Stimulated activated CD4-positive, alpha-beta T cell treated with anti-CD3 and anti-CD28 coated beads, Interleukin-2, amount 100 ng/mL, for 48 hours (primary cell): ENCODE data around the gene OSGEPL1.
"Not testable (repeated sequence)": the region's sequence is repeated elsewhere in the genome, so short reads cannot be mapped to it uniquely, and the experiment has no call there.

ENCODE experiments used
- DNase-seq, 2 donors: peaks; one replicate each; pipeline ENCODE4 v3.0.0-alpha.2; 2020

Gene OSGEPL1, protein sequence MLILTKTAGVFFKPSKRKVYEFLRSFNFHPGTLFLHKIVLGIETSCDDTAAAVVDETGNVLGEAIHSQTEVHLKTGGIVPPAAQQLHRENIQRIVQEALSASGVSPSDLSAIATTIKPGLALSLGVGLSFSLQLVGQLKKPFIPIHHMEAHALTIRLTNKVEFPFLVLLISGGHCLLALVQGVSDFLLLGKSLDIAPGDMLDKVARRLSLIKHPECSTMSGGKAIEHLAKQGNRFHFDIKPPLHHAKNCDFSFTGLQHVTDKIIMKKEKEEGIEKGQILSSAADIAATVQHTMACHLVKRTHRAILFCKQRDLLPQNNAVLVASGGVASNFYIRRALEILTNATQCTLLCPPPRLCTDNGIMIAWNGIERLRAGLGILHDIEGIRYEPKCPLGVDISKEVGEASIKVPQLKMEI

DNA sequence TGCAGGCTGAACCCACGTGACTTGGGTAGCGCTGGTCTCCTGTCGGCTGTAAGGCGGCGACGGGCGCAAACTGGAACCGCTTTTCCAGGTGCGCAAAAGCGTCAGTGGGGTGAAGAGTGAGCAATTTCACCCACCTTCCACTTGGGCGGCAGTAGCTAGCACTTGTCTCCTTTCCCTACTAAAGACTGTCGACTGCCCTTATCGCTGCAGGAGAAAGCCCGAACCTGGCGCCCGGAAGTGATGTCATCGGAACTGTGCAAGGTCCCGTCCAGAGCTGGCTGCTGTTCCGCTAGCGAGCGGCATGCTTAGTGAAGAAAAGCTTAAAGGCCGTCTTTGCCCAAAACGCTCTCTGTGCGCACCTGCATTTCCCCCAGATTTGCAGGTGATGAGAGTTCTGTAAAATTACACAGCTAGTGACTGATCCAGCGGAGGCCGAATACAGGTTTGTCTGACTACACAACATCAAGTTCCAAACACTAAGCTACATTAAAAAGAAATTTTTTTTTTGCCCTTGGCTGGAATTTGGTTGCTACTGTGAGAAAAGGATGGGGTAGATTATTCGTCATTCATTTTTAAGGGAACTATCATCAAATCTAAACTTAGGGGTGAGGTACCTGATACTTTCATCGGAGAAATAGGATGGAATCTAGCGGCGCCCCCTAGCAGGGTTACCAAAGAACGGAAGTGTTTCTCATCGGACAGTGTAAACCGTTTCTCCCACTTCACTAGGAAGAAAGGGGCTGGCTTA is at the start of gene OSGEPL1:
TSS of gene OSGEPL1 (minus strand) at position 242 of the 748 bp plus-strand sequence. CDS start 1,152 bp downstream, outside the sequence.
- peak; percentile 82 to 88 for DNase-seq

DNA sequence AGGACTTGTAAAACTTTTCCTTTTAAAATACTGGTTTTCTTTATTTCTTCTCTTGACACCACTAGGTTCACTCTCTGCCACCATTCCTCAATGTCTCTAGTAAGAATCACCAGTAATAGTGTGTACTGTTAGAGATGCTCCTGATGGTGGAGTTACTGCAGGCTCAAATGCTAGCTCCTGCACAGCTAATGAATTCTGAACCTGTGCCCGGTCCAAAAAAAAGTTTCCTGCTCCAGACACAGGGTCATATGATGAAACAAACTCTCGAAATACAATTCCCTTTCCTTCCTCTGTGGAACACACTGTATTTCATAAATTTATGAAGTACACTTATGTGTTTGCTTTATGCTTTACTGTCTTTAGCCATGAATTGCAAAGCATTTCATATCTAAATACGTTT is 40.8 kb upstream of the OSGEPL1 start:
- no peak for DNase-seq

DNA sequence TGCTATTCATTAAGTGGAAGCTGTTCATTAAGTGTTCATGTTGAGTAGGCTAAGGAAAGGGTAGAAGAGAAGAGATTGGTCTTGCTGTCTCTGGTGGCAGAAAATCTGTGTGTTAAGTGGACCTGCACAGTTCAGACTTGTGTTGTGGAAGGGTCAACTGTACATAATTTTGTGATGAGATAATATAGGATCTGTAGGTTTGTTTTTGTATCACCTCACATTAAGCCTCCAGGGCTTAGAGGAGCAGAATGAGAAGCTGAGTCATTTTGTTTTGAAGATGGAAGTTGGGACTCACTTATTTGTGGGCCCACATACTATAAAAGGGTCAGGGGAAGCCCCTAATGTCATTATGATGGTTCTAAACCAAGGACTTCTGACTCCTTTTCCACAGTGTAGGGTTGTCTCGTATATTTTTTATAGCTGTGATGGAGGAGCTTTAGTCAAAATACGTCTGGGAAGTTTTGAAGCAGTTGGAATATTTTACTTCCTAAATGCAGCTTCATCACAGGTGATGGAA is 39.9 kb upstream of the OSGEPL1 start:
- DNase-seq = no peak

DNA sequence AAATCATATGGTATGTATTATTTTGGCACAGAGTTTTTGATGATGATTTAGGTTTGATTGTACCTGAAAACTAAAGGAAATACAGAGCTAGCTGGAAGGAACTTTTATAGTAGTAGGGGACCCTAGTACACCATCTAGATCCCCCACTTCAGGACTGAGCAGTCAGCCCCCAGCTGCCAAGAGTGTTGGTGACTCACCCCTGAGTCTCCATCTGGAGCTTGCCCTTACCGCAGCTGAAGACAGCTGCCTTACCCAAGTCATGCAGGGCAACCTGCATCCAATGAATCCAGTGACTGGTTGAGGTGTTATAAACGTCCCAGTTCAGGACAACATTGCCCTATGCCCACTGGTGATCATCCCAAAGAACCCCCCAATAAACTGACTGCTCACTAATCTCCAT is 36.9 kb upstream of the OSGEPL1 start:
- DNase-seq = no peak

DNA sequence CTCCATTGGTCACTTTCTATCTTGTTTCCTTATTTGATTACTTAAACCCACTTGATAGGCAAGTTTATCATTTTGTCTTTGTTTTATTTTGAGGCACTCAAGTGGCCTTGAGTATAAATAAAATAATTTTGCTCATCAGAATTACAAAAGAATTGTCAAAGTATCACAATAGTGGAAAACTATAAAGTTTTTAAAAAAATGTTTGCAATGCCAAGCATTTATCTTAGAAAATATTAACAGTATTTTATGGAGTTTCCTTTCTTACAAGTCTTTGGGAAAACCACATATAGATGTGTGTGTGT is 36.4 kb upstream of the OSGEPL1 start:
- no peak for DNase-seq

DNA sequence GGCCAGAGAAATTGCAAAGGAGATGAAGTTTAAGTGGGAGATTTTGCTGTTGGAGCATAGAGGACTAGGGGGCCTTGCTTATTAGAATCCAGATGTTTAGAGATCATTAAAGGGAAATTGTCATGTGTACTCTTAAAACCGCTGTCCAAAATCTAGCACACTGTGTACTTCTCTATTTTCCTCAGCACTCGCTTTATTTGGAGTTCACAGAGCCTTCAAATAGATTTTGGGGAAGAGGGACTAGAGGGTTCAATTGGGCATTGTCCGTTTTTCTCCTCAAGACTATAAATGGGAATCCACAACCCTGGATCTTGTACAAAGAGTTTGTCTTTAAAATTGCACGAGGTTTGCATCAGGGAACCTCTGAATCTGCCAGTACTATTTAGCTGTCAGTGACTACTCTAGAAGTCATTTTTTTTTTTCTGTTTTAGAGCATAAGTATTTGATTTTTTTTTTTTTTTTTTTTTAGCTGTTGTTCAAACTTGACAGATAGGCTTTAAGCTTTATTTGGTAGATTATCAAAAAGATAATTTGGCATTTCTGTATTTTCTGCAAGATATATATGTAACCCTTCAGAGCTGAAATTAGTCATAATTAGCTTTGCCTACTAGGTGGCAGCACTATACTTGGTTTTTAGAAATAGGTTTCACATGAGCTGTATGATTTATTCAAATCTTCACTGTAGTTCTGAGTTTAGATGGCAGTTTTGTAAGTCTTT is 35.9 kb upstream of the OSGEPL1 start:
- no peak for DNase-seq

DNA sequence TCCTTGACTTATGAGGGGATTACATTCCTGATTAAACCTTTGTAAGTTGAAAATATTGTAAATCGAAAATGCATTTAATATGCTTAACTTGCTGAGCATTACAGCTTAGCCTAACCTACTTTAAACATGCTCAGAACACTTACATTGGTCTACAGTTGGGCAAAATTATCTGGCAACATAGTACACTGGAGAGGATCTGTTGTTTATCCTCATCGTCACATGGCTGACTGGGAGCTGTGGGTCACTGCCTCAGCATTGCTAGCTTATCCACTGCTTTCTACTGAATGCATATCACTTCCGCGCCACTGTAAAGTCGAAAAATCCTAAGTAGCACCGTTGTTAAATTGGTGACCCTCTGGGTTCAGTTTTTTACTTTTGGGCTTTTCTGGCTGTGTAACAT is 35.3 kb upstream of the OSGEPL1 start:
- DNase-seq = no peak

DNA sequence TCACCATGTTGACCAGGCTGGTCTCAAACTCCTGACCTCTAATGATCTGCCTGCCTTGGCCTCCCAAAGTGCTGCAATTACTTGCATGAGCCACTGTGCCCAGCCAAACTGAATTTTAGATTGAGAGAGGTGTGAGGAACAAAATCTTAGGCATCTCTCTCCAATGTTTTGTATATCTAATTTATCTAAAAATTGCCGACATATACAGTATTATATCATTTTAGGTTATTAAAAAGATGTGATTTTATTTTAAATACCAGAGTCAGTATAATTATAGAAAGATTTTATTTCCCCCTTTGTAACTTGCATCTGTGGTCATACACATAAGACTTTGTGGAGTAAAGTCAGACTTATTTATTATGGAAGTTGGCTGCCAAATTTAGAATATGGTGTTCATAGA is 31.7 kb upstream of the OSGEPL1 start:
- DNase-seq = no peak

DNA sequence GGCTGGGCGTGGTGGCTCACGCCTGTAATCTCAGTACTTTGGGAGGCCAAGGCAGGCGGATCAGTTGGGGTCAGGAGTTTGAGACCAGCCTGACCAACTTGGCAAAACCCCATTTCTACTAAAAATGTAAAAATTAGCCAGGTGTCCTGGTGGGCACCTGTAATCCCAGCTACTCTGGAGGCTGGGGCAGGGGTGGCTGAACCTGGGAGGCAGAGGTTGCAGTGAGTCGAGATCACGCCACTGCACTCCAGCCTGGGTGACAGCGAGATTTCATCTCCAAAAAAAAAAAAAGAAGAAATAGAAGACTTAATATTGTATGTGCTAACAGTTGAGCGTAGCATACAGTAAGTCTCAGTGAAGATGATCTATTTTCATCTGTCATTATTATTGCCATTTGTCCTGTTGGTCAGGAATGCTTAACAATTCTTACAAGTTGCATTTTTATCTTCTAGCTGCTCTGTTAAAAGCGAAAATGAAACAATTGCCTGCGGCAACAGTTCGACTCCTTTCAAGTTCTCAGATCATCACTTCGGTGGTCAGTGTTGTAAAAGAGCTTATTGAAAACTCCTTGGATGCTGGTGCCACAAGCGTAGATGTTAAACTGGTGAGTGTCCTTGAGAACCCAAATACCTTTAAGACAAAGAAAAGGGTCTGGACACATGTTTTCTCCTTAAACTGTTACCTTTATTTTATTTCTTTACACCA is 28.9 kb upstream of the OSGEPL1 start:
- DNase-seq = no peak

DNA sequence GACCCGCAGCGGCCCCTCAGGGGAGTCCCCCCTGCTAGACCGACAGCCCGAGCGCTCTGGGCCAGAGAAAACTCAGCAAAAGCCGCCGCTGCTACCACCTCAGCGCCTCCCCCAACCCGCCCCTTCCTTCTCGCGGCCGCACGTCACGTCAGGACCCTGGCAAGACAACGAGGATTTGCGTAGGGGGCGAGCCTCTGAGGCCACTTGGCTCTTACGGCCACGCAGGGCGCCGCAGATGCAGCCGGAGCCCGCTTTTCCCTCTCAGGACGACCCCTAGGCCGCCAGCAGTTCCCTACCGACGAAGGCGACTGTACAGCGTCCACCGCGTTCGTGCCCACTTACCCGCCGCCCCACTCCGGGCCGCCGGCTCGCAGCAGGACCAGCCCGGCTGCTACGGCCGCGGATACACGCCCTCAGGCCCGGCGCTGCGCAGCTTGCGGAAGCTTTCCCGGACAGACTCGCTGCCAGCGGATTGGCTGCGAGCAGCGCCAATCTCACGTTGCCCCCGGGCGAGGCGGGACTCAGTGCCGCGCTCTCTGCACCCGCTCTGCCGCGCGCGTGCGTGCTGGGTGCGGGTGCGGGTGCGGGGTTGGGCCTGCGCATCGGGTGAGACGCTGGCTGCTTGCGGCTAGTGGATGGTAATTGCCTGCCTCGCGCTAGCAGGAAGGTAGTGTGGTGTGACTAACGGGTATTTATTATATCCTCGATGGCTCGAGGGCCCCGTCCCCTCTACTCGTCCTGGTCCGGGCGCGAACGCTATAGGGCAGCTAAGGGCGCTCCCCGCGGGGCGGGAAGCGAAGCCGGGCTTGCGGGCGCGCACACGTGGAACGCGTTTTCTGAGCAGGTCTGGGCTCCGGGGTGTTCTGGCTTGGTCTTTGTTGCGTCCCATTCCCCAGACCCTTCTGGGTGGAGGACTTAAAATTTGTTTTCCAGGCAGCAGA is 21.6 kb upstream of the OSGEPL1 start, which contains the start of the genes ORMDL1 and PMS1:
TSS of gene ORMDL1 (minus strand) at position 413 of the 941 bp plus-strand sequence. CDS start 1,744 bp downstream, outside the sequence.
TSS of gene PMS1 (plus strand) at position 524 of the 941 bp plus-strand sequence. CDS start 7,360 bp downstream, outside the sequence.
- peak; percentile 88 to 91 for DNase-seq

DNA sequence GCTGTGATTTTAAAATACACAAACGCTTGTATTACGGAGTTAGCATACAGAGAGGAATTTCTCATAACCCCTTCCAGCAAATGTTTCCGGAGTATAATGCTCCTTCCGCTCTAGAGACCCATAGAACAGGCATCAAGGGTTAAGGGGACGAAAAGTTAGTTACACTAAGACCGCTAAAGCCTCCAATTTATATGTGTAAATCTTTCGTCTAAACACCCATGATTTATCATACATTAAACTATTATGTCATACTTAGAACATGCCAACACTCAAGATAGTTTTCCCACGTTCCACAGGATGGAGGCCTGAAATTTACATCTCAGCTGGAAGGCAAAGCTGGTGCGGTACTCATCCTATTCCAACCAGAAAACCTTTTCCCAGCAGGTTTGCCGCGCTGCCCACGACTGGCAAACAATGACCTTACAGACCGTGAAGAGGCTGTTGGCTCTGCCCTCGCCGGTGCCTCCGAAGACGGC is 20.9 kb upstream of the OSGEPL1 start:
- DNase-seq = no peak

DNA sequence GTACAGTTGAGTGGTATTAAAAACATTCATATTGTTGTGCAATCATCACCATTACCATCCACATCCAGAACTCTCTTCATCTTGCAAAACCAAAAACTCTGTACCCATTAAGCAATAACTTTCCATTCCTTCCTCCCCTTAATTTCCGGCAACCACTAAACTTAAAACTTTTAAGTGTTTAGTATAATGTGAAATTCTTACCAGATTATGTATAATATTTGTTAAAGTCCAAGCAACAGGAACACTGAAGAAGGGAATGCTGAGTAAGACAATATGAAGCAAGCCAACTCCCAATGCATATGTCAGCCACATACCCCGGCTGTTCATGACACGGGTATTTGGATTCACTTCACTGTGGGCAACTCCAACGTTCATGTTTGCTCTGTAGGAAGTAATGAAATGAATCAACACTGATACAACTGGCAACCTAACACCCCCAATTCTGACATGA is 19.7 kb upstream of the OSGEPL1 start:
- DNase-seq = no peak

DNA sequence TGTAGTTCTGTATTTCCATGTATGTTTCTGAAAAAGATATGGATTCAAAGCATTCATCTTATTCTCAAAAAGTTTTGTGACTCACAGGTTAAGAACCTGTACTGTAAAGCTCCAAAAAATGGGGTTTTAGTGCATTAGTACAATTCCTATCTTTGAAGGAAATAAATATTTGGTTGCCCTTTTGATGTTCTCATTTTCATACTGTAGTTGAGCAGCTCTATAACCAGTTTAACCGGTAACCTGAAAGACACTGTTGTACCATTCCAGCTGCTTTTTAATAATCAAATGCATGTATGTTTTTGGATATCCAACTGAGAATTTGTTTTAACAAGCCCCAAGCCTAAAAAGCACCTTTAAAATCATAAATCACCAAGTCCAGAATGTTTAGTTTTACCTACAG is 9.6 kb upstream of the OSGEPL1 start:
- DNase-seq = no peak

DNA sequence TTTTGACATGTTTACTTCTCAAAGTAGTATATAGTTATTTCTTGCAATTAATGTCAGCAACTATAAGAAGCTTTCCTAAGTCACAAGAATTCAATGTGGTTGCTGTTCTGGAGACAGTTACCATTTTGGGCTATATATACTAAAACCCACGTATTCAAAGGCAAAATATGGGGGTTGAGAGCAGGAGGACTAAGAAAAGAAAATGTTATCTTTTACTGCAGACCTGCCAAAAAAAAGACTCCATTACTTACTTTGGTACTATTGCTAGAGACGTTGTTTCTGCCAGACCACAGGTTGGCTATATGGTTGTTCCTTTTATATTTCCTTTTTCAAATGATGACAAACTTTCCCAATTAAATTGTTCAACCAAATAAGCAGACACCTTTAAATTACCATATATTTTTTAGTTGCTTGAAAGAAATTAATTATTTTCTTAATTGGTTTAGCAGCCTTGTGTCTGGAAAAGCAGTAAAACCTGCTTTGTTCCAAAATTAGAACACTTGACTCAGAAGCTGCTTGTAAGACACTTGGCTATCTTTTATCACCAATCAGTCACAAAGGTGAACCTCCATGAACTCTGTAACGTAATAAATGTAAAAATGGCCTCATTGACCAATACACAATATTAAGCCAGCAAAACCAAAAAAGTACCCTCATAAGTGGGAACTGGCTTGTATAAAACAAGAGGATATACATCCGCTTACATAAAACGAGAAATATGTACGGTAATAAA is 8.2 kb upstream of the OSGEPL1 start:
- DNase-seq = no peak

DNA sequence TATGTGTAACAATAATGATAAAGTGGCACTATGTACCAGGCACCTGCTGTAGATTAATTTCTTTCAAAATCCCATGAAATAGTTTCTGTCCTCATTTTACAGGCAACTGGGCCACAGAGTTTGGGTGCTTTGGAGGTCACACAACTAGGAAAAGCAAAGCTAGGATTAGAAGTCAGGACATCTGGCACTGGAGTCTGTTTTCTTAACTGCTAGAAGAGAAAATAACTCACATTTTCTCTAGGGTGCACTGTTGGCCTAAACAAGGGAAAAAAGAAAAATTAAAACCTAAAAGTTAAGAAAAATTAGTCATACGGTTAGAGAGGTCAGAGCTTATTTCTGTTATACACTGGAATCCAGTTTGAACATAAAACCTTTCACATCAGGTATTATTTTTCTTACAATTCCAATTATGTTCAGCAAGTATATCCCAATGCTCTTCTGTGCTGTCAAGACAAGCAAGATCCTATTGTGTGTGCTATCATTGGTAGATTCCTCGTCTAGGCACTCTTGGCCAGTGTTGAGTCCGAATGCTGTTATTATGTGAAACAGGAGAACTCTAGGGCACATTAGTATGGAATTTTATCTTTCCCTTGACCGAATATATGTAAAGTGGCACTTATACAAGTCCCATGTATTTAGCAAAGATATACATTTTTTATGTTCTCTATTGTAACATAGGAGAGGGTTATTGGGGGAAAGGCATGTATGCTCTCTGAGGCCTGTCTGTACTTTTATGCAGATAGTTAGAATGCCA is 1.5 kb upstream of the OSGEPL1 start:
- no peak for DNase-seq

DNA sequence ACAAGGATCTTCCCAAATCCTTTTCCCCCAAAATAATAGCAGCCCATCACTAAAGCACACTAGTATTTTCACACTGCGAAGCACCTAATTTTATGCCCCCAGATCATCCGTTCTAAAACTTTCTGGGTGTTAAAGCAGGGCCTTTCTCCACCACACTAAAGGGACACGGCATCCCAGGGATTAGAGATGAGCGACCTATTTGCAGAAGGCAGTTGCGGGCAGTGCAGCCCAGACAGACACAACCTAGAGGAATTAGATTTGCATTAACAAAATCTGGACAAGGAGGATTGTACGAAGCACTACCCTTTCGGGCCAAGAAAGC is 402 bp downstream of the OSGEPL1 start:
- DNase-seq = no peak

DNA sequence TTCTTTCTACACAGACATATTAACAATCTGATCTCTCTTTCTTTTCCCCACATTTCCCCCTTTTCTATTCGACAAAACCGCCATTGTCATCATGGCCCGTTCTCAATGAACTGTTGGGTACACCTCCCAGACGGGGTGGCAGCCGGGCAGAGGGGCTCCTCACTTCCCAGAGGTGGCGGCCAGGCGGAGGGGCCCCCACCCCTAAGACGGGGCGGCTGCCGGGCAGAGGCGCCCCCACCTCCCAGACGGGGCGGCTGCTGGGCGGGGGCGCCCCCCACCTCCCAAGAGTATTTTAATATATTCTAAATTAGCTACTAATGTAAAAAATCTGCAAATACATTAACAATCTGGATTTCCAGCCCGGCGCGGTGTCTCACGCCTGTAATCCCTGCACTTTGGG is 2.4 kb downstream of the OSGEPL1 start:
- not testable (repeated sequence) for DNase-seq

DNA sequence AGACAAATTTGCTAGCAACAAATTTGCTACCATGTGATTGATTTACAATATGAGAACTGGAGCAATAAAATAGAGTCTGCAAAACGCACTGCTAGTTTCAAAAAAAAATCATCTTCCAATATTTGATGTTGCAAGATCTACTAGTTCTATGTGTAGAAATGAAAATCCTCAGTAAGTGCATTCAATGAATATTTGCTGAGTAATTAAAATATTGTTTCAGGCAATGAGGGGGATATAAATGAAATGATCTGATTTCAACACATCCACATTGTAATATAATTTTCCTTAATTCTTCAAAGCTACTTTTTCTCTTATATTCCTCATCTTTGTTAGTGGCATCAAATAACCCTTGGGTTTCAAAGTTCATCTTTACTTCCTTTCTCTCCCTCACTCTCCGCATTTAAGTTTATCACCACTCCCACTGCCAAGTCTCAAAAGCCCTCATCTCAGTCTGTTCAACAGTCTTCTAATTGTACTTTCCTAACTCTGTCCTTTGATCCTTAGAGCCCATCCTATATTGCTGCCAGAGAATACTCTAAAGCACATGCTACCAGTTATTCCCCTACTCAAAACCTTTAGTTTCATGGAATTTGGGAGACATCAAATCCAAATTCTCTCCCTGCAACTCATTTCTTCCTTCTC is 6.2 kb downstream of the OSGEPL1 start:
- DNase-seq = no peak

DNA sequence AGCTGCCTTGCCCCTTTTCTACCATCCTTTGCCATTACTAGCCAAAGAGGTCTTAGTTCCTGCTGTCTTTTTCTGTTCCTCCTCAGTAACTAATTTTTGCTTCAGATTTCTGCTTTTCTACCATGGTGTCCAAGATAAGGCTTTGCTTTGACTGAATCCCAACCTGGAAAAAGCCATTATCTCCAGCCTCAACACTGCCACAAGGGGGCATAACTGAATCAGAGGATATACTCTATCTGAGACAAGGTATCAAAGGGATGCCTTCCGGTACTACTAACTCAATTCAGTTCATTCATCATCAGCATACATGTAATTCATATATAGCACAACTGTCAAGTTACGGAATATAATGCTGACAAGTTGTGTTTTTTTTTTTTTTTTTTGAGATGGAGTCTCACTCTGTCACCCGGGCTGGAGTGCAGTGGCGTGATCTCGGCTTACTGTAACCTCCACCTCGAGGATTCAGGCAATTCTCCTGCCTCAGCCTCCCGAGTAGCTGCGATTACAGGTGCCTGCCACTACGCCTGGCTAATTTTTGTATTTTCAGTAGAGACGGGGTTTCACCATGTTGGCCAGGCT is 11.4 kb downstream of the OSGEPL1 start:
- DNase-seq = peak; percentile 21 to 37
